HG03469 (cell line): ENCODE results near the gene GLO1.

Experiments
- ATAC-seq: cut with Tn5 transposase; IDR thresholded peaks from one replicate; pipeline ENCODE4 v1.9.1; 2021; ENCODE audit warnings: mild to moderate bottlenecking, moderate library complexity, moderate number of reproducible peaks; ENCODE audit not compliant: unreplicated experiment

The GLO1 gene

DNA sequence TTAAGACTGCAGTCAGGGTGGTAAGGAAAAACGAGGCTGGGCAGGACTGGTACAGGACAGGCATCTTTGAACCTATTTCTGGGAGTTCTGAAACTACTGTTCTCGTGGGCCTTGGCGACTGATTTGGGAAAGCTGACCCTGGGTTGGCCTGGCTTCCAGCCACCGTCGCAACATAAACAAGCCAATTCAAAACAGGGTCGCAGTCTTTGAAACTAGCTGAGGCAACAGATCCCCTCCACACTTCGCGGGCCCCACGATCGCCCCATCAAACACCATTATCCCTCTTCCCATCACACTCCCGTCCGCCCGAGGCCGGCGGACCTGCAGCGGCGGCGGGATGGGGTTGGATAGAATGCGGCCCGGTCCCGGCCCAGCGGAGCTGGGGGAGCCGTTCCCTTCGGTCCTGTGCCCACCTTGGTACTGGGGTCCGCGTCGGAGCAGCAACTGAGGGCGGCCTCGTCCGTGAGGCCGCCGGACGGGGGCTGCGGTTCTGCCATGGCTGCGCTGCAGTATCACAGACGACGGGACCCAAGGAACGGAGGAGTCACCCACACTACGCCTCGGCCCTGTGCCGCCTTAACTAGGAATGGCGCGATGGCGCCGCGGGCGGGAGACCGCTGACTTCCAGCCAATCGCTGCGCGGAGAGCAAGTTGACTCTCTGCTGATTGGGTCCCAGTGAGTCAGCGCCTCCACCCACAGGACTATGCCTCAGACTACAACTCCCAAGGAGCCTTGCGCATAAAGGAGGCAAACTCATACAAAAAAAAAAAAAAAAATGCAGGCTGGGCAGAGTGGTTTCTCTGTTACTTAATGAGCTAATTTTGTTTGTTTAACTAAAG lies at the start of gene GLO1:
Gene GLO1 (minus strand): TSS at position 588 of the 840 bp plus-strand sequence. CDS start 91 bp downstream, at position 497.
- peak; percentile 97 for ATAC-seq

DNA sequence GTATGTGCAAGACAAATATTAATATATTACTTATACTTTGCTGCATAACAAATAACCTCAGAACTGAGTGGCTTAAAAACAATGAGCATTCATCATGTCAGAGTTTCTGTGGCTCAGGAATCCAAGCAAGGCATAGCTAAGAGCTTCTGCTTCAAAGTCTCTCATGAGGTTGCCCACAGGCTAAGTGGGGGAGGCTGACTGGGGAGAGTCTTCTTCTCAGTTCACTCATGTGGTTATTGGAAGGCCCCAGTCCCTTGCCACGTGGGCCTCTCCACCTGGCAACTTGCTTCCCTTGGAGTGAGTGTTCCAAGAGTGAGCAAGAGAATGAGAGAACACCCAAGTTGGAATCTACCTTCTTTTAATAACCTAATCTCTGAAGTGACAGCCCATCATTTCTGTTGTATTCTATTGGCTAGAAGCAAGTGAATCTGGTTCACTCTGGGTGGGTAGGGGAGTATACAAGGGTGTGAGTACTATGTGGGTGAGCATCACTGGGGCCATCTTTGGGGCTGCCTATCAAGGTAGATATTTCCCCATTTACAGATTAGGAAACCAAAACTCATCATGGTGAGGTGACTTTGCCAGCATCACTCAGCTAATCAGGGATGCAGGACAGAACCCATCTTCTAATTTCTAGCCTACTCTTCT lies 48.1 kb upstream of the GLO1 start:
- no peak for ATAC-seq

DNA sequence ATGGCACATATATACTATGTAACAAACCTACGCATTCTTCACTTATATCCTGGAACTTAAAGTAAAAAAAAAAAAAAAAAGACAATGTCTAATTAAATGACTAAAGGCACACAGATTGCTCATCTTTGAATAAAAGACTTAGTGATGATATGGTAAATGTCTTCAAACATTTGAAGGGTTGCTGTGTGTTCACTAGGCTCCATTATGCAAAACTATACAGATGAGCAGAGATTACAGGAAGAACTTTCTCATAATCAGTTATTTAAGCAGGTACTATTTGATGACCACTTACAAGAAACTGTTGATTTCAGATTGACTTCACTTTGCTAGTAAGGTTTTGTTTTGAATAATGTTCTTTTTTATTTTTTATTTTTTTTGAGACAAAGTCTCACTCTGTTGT lies 46.5 kb upstream of the GLO1 start:
- ATAC-seq, result no peak

DNA sequence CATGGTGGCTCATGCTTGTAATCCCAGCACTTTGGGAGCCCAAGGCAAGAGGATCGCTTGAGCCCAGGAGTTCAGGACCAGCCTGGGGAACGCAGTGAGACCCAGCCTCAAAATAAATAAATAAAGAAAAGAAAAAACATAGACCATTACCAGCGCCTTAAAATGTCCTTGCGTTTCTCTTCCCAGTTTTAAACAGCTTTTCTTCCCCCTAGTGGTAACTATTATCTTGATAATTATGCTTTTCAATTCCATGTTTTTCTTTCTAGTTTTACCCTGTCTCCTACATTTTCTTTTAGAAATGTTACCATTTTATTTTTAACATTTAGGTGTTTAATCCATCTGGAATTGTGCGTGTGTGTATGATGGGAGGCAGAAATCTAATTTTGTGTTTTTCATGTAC lies 36.6 kb upstream of the GLO1 start:
- no peak for ATAC-seq

DNA sequence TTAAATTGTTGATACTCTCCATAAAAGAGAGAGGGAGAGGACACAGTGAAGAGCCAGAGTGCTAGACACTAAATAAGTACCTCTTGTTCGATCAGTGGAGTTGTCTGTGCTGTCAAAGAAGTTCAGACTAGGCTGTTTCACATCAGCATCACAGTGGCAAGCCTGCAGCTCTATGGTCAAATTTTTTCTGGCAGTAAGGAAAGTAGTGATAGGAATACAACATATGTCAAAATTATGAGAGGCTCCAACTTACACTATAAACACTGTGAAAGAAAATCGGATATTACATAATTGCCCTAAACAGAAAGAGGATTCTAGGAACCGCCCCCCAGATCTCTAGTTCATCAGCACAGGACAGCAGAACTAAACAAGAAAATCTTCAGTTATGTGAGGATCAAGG lies 35.3 kb upstream of the GLO1 start:
- no peak for ATAC-seq

DNA sequence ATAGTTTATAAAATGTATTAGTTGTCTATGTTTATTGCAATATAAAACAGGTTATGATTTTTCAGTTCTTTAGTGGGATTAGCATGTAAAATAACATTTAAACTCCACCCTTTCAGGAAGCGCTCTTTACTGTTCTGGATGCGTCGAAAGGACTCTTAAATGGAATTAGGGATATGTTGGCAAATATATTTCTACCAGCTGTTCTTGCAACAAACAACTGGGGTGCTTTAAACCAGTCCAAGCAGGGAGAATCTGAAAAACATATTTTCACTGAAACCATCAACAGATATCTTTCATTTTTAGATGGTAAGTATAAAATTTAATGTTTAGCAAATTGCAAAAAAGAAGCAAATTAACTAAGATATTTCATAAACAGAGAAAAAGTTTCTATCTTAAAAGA lies 34.0 kb upstream of the GLO1 start:
- no peak for ATAC-seq

DNA sequence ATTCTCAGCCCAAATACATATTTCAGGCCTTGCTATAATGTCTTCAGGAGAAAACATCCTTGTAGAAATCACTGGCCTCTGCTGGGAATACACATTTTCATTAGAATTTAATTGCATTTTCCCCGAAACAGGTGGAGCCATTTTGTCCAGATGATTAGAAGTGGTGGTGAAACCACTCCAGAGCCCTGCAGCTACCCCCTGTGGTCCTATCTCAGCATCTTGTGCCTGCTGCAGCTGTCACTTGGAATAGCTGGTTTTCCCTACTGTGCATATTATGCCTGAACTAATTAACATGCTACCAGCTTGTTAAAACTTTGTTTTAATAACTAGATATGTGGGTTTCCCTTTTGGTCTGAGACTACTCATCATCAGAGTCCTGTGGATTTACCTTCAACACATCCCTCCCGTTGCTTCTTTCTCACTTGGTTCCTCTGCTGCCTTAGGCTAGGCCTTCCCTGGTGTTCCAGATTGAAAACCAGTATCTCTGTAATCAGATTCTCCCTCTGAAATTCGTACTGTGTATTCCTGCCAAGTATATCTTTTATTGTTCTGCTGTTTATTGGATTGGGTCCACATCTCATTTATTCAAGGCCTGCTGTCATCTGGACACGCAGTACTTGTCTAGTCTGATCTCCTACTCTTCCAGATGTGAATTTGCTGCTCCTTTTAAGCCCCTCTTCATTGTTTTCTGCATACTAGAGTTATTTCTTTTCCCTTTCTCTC lies 27.4 kb upstream of the GLO1 start:
- ATAC-seq, result no peak

DNA sequence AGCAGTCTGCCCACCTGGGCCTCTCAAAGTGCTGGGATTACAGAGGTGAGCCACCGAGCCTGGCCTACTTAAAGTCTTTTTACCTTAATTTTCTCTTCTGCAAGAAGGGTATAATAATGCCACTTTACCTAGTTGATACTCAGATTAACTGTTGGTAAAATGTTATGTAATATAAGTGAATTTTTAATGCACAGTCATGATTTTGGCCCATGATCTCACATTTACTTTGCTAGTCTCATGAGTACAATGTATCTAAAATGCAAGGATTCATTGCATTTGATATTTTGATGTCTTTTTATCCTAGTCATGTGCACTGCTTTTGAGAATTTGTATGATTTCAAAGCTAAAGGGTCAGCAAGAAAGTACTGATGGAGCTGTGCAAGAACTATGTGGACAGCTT lies 25.3 kb upstream of the GLO1 start:
- no peak for ATAC-seq

DNA sequence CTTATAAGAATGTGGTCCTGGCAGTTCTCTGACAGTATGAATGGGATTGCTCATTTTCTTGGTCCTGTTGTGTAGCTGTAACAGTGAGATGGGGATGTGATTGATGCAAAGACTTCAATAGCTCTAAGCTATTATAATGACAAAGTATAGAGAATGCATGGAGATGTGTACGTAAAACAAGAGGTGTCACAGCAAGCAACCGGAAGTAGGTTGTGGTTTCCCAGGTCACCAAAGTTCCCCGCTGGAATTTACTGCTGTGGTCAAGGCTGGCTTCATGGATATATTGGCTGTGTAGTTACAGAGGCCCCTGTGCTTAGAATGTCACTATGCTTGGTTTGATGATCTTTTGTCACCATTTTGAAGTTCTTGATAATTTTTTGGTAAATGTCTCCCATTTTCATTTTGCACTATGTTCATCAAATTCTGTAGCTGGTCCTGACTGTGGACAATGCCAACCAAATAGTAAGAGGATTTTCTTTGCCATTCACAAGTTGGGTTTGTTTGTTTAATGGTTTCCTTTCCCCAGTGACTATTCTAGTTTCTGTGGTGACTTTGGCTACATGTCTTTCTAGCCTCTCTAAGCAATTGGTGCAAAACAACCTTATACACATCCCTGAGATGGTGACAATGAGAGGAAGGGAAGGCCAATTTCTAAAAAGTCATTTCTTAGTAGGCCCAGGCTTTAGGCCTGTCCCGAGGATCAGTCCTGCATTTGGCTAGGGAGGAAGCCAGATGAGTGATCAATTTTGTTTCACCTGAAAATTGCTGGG lies 22.7 kb upstream of the GLO1 start:
- ATAC-seq, result no peak

DNA sequence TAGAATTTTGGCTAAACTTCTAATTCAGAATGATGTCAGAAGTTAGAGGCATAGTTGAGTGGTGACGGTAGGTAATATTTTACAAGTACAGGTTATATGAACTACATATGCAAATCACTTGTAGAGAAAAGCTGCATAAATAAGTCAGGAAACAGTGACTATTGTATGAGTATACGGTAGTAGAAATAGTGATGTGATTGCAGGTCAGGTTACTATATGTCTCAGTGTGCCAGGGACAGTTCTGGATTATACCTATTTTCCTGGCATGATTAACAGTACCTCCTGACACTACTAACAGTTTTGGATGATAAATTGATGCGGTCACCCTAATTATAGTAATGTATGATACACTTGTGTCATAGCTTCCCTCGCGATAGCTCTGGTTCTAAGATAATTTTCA lies 21.4 kb upstream of the GLO1 start:
- ATAC-seq, result no peak

DNA sequence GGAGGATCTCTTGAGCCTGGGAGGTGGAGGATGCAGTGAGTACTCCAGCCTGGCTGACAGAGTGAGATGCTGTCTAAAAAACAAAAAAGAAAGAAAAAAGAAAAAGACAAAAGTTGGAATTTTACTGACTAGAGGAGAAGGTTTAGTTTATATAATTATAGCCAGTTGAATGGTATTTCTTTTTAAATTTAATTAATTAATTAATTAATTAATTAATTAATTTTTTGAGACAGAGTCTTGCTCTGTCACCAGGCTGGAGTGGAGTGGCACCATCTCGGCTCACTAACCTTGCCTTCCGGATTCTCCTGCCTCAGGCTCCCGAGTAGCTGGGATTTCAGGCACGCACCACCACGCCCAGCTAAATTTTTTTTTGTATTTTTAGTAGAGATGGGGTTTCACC lies 20.8 kb upstream of the GLO1 start:
- ATAC-seq, result no peak

DNA sequence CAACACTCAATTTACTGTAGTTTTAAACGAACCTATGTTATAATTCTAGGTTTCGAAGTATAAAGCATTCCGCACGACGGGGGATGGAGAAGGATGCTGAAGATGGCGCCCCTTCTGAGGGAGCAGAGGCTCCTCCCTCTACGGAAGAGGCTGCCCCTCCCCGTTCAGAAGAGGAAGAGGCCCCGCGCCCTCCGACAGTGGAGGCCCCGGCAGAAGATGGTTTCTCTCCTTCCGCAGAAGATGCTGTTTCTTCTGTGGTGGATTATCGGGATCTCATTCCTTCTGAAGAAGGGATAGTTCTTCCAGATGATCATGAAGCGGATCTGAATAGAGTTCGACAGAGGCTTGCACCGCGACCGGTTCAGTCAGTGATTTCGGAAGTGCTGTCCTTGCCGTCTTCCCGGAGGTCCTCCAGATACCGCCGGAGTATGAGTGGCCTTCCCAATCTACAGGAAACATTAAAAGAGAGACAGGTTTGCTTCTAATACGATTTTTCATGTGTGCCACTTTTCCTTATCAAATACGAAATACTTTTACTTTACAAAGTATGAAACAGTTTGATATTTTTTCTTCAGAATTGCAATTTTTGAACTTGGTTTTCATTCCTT lies 19.9 kb upstream of the GLO1 start:
- ATAC-seq, result no peak

DNA sequence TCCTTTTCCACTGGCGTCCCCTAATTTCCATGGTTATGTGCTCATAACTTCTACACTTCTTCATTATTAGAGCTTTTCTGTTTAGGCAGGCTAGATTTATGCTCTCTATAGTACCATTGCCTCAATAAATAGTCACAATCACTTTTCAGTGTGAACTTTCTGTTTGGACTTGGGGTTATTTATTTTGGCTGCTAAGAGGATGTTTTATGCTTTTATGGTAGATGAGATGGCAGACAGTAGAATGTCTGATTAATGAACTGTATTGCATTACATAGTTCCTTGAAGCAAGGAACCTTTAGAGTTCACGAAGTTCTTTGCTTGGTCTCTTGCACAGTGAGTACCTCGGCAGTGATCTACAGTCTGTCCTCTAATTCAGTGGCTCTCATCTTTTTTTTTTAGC lies 19.1 kb upstream of the GLO1 start:
- no peak for ATAC-seq

DNA sequence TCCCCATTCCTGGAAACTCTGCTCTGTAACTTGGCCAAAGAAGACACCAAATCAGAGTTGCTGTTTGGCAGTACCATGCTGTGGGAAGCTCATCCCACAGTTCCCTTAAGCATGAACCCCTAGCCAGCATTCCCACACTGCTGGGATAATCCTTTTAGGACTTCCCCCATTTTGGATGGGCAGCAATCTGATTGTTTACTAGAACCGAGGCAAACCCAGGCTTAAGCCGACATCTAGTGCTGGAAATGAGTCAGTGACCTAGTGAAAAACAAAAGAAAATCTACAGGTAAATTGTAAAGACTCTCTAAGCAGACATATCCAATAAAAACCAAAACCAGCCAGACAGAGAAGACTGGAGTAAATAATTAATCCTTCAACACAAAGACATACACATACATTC lies 17.4 kb upstream of the GLO1 start:
- ATAC-seq, result no peak

DNA sequence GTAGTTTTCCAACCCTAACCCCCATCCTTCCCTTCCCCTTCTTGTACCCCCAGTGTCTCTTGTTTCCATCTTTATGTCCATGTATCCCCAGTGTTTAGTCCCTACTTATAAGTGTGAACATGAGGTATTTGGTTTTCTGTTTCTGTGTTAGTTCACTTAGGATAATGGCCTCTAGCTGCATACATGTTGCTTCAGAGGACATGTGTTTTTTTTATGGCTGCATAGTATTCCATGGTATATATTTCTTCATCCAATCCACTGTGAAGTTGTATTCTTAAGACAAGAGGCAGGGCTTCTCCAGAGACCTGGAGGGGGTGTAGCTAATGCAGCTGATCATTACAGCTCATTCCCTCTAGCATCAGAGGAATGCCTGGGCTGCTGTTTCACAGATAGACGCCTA lies 16.4 kb upstream of the GLO1 start:
- no peak for ATAC-seq

DNA sequence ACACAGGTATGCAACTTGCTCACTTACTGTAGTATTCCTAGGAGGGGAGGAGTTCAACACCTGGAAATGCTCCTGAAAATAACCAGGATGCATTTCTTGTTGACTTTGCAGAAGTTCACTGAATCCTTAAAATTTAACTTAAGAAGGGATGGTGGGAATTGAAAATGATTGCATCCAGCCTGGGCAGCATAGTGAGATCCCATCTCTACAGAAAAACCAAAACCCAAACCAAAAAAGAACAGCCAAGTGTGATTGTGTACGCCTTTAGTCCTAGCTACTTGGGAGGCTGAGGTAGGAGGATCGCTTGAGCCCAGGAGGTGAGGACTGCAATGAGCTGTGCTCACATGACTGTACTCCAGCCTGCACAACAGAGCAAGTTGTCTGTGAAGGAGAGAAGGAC lies 13.9 kb upstream of the GLO1 start:
- ATAC-seq, result no peak

DNA sequence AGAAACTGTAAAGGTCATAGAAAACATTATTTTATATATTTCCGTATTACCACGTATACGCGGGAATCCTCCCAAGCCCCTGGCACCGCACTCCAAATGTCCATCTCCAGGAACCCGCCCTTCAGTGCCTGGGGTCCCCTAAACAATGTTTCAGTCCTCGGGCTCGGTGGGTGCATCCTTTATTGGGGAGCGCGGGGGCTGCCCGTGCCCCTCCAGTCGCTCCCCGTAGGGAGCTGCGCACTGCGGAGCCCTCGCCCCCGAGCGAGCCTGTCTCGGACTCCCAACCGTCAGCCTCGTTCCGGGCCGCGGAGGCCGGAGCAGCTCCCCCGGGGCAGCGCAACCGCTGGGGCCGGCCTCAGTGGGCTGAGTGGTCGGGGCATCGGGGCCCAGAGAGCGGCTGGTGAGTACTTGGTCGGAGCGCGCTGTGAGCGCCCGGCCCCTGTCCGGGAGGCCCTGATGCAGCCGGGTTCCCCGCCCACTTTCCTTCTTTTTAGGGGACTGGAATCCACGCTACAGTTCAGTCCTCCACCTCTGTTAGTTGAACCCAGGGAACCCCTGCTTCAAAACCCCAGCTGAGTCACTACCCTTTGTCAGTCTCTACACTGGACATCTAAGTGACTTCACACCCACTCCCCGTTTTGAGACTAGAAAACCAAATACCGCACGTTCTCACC lies 12.2 kb upstream of the GLO1 start, which contains the start of gene DNAH8:
Gene DNAH8 (plus strand): TSS at position 296 of the 674 bp plus-strand sequence. CDS start 7,499 bp downstream, outside the sequence.
- no peak for ATAC-seq

DNA sequence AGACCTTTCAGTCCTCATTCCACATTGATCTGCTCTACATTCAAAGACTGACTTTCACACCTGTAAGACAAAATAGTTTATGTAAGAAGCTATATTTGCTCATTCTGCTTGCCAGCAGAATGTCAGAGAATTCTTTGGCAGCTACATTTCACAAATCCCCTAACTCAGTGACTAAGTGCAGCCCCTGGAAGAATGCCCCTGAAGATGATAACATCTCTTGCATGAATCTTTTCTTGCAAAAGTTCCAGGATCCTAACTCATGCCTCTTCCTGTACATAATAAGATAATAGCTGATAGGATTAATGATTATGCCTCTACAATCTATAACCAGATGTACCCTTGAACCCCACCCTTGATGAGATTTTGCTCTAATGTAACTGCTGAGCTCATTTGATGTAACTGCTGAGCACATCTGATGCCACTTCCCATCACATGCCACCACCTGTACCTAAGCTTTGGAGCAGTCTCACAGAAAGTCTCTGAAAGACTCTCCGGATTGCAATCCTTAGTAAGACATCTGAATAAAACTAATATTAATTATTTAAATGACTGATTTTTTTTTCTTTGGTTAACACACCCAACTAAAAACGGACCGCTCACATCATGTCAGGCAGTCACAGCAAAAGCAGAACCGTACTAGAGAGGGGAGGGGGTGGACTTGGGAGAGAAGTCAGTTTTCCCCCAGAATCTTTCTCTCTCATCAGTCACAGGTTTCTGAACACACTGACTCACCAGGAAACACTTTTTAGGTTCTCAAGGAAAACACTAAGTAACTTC lies 11.5 kb upstream of the GLO1 start:
- ATAC-seq, result no peak

DNA sequence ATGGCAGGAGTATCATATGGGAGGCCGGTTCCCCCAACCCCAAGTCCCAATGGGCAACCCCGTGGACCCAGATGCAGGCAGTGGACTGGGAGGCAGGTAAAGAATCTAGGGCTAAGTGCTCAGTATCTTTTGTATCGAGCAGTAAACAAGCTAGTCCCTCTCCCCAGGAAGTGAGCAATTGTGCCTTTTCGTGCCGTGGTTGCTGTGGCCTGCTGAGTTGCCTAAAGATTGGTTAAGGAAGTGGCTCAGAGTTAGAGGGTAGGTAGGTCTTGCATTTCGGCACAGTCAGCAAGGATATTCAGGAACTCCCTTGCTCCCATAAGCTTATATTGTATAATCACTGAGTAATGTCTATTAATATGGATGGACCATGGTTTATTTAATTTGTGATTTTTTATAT lies 10.9 kb upstream of the GLO1 start:
- ATAC-seq, result no peak
